ENCODE measurements around the gene MALT1.

DNA sequence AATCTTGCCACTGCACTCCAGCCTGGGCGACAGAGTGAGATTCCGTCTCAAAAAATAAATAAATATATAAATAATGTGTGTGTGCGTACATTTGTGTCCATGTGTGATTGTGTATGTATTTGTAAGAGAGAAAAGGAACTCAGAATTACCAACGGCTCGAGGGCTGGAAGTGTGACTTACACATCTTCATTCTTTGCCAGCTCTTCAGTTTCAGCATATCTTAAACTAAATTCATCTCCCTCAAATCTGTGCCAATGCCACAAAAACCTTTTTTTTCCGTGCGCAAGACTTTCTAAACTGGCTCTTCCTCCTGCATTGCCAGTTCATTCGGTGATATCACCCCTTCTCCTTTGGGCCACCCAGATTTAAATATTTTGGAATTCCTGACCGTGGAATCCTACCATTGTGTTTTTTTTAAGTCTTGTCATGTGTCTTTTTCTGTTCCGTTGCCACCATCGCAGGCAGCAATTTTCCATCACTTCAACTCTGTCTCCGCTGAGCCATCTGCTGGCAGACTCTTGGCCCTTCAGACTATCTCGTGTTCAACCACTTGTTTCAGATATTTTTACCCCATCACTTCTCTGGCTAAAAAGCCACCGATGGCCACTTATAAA is 116.4 kb downstream of the MALT1 start:
- TF ChIP-seq, protein P1, sequence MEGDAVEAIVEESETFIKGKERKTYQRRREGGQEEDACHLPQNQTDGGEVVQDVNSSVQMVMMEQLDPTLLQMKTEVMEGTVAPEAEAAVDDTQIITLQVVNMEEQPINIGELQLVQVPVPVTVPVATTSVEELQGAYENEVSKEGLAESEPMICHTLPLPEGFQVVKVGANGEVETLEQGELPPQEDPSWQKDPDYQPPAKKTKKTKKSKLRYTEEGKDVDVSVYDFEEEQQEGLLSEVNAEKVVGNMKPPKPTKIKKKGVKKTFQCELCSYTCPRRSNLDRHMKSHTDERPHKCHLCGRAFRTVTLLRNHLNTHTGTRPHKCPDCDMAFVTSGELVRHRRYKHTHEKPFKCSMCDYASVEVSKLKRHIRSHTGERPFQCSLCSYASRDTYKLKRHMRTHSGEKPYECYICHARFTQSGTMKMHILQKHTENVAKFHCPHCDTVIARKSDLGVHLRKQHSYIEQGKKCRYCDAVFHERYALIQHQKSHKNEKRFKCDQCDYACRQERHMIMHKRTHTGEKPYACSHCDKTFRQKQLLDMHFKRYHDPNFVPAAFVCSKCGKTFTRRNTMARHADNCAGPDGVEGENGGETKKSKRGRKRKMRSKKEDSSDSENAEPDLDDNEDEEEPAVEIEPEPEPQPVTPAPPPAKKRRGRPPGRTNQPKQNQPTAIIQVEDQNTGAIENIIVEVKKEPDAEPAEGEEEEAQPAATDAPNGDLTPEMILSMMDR (IDR thresholded peaks at IDR 0.05) = no peak
- TF ChIP-seq EZH2 (IDR thresholded peaks at IDR 0.05) = no peak
